GM12878 (cell line): ENCODE measurements around the gene GAL3ST2. TPM values are rescaled to one million over a fixed set of nuclear protein-coding genes. Genes with fewer than 3 reads are reported as not detected.

Experiments
- EZH2 ChIP-seq: IDR thresholded peaks from 2 replicates; pipeline ENCODE4 v1.6.1; 2012; ENCODE audit warnings: low read depth, mild to moderate bottlenecking, control low read depth, inconsistent platforms, low read length, borderline replicate concordance; ENCODE audit not compliant: control insufficient read depth
- GATAD2B ChIP-seq: fragments of 450-650 bp; conservative IDR thresholded peaks from 2 replicates; pipeline ENCODE4 v1.6.1; 2017; ENCODE audit warnings: low read depth, mild to moderate bottlenecking, moderate library complexity
- KAT2A ChIP-seq: conservative IDR thresholded peaks from 2 replicates; pipeline ENCODE4 v1.6.1; 2011; ENCODE audit warnings: low read depth, low read length; ENCODE audit not compliant: control insufficient read depth
- MTA2 ChIP-seq: fragments of 450-650 bp; IDR thresholded peaks from 2 replicates; pipeline ENCODE4 v1.6.1; 2016; ENCODE audit warnings: low read depth, mild to moderate bottlenecking, moderate library complexity
- SUPT20H ChIP-seq: IDR thresholded peaks from 2 replicates; pipeline ENCODE4 v1.6.1; 2011; ENCODE audit warnings: low read depth, mild to moderate bottlenecking, low read length, moderate library complexity, borderline replicate concordance; ENCODE audit not compliant: control insufficient read depth
- ZNF384 ChIP-seq: IDR thresholded peaks from 2 replicates; pipeline ENCODE4 v1.6.1; 2012; ENCODE audit warnings: low read depth, mild to moderate bottlenecking, low read length, improper control_type of control experiment, borderline replicate concordance
- polyA plus RNA-seq, 11 experiments: library from polyadenylated mRNA; depleted of rRNA in 4 of 11; unstranded in 6 of 11; stranded (reverse) in 5 of 11; fragments of >200 nt; fragmentation: Nextera tagmentation in 4 of 11; fragmentation: Illumina TruSeq in 1 of 11; extraction: Ambion mirVana in 4 of 11; extraction: Trizol in 1 of 11; gene quantifications; 1 replicate in 1 of 11; 2 replicates in 10 of 11; pipeline versions ENCODE4 v1.2.1 to v1.2.3, GENCODE V29; 2011 to 2016; ENCODE audit warnings: inconsistent platforms in 2 of 11, missing spikeins in 2 of 11, low read depth in 1 of 11
- total RNA-seq, 4 experiments: library from RNA; depleted of rRNA in 3 of 4; stranded (reverse); fragments of >200 nt in 3 of 4; fragmentation: Illumina TruSeq in 1 of 4; extraction: Trizol in 1 of 4; gene quantifications; 2 replicates each; pipeline versions ENCODE4 v1.2.1 to v1.2.3, GENCODE V29; 2013 to 2021
- TF ChIP-seq, protein P1 (sequence below): fragments of 450-650 bp; formaldehyde crosslinking; IDR thresholded peaks from 2 replicates; pipeline ENCODE4 v1.4.0; 2022; ENCODE audit warnings: mild to moderate bottlenecking, moderate library complexity
- TF ChIP-seq, protein P2 (sequence below): fragments of 450-650 bp; IDR thresholded peaks from 2 replicates; pipeline ENCODE4 v1.6.1; 2017; ENCODE audit warnings: mild to moderate bottlenecking, moderate library complexity

Gene GAL3ST2
- total and polyA plus RNA-seq, 10 of the 15 experiments (the other 5 are each of a cell fraction or from before 2014, with no cell fraction given) = 0.09 to 0.36 (median 0.11) TPM; not detected in 7

- TF ChIP-seq, protein P1, sequence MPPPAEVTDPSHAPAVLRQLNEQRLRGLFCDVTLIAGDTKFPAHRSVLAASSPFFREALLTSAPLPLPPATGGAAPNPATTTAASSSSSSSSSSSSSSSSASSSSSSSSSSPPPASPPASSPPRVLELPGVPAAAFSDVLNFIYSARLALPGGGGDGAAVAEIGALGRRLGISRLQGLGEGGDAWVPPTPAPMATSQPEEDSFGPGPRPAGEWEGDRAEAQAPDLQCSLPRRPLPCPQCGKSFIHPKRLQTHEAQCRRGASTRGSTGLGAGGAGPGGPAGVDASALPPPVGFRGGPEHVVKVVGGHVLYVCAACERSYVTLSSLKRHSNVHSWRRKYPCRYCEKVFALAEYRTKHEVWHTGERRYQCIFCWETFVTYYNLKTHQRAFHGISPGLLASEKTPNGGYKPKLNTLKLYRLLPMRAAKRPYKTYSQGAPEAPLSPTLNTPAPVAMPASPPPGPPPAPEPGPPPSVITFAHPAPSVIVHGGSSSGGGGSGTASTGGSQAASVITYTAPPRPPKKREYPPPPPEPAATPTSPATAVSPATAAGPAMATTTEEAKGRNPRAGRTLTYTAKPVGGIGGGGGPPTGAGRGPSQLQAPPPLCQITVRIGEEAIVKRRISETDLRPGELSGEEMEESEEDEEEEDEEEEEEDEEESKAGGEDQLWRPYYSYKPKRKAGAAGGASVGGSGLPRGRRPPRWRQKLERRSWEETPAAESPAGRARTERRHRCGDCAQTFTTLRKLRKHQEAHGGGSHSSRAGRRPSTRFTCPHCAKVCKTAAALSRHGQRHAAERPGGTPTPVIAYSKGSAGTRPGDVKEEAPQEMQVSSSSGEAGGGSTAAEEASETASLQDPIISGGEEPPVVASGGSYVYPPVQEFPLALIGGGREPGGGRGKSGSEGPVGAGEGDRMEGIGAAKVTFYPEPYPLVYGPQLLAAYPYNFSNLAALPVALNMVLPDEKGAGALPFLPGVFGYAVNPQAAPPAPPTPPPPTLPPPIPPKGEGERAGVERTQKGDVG (CRISPR knock-in tag) = no peak
- TF ChIP-seq, protein P2, sequence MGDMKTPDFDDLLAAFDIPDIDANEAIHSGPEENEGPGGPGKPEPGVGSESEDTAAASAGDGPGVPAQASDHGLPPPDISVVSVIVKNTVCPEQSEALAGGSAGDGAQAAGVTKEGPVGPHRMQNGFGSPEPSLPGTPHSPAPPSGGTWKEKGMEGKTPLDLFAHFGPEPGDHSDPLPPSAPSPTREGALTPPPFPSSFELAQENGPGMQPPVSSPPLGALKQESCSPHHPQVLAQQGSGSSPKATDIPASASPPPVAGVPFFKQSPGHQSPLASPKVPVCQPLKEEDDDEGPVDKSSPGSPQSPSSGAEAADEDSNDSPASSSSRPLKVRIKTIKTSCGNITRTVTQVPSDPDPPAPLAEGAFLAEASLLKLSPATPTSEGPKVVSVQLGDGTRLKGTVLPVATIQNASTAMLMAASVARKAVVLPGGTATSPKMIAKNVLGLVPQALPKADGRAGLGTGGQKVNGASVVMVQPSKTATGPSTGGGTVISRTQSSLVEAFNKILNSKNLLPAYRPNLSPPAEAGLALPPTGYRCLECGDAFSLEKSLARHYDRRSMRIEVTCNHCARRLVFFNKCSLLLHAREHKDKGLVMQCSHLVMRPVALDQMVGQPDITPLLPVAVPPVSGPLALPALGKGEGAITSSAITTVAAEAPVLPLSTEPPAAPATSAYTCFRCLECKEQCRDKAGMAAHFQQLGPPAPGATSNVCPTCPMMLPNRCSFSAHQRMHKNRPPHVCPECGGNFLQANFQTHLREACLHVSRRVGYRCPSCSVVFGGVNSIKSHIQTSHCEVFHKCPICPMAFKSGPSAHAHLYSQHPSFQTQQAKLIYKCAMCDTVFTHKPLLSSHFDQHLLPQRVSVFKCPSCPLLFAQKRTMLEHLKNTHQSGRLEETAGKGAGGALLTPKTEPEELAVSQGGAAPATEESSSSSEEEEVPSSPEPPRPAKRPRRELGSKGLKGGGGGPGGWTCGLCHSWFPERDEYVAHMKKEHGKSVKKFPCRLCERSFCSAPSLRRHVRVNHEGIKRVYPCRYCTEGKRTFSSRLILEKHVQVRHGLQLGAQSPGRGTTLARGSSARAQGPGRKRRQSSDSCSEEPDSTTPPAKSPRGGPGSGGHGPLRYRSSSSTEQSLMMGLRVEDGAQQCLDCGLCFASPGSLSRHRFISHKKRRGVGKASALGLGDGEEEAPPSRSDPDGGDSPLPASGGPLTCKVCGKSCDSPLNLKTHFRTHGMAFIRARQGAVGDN = no peak
- TF ChIP-seq SUPT20H (no peak), ZNF384 (no peak), KAT2A (no peak), GATAD2B (no peak), EZH2 (no peak), MTA2 (no peak)
Observed at GRCh38 chr2:241795021-241795999, 18.7 kb downstream of the GAL3ST2 start (continued).
